ENCODE measurements around the gene BROX.
A peak's percentile ranks its signal among the peaks of the same experiment; 100 is the strongest.
"Not testable (repeated sequence)": the region's sequence is repeated elsewhere in the genome, so short reads cannot be mapped to it uniquely, and the experiment has no call there.

The BROX gene, protein sequence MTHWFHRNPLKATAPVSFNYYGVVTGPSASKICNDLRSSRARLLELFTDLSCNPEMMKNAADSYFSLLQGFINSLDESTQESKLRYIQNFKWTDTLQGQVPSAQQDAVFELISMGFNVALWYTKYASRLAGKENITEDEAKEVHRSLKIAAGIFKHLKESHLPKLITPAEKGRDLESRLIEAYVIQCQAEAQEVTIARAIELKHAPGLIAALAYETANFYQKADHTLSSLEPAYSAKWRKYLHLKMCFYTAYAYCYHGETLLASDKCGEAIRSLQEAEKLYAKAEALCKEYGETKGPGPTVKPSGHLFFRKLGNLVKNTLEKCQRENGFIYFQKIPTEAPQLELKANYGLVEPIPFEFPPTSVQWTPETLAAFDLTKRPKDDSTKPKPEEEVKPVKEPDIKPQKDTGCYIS

DNA sequence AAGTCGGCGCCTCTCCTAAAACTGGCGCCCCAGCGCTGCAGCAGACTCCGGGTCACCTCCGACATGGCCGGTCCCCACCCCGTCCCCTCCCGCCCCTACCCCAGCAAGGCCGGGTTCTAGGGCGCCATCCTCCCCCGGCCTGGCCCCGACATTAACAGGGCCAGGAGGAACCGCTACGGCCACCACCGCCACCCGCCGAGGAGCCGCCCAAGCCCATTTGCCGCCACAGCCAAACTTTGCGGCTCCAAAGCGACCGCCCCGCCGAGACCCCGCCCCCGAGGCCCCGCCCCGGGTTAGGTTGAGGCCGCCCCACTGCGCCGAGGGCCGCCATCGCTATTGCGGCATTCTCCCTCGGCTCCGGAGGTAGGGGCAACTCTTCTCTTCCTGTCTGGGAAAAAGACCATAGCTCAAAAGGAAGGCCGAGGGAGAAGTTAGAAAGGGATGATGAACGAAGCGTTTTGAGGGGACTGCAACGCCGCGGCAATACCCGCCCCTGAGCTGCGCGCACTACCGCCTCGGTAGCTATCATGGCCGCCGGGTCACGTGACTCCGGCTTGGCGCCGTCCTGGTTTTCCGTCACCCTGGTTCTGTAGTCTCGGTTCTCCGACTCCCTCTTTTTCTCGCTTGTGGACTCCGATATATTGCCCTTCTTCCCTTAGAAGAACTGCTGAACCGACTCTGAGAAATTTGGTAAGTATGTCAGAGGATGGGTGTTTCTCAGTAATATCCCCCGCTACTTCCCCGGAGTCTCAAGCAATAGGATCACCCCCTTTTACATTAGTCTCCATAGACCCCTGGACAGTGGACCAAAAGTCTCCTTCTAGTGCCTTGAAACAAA lies at the start of gene BROX, which contains the start of gene AIDA:
BROX (plus strand) TSS at position 312 of the 838 bp plus-strand sequence. CDS start 3,136 bp downstream, outside the sequence.
AIDA (minus strand) TSS at position 239 of the 838 bp plus-strand sequence; CDS start at position 65, 174 bp downstream.
- peak; percentile 98 for DNase-seq

DNA sequence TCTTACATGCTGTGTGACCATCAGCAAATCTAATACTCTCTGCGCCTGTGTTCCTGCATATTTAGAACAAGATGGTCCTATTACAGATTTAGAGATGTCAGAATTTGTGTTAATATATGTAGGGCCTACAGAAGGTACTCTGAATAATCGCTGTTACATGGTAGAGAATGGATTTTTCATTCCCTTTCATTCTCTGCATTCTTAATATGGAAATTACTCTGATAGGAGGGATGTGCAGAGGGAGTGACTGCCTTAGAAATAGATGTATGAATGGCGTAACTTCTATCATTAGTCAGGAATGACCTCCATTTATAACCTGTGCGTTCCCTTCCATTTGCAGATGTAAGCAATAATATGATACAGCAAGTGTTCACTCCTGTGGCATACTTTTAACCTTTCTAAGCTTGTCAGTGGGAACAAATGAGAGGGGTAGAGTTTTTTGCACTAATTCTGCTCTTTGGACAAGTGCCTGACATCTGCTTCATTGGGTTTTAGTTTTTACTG lies 48.9 kb upstream of the BROX start:
- no peak for DNase-seq

DNA sequence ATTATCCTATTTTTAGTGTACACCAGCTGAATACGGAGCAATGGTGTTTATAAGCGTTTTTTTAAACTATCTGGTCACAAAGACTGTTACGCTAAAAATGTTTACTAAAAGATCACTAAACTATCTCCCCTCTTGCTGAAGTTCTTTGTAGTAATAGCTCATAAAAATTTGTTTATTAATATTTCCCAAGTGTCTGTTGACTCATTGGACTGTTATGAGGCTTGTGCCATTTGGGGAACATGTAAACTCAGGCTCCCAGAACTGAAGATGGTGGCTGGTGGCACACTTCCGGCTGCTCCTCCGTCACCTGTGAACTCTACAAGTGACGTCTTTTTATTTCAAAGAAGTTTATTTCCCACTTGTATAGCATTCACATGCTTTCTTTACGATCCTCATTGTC lies 46.4 kb upstream of the BROX start:
- DNase-seq: no peak

DNA sequence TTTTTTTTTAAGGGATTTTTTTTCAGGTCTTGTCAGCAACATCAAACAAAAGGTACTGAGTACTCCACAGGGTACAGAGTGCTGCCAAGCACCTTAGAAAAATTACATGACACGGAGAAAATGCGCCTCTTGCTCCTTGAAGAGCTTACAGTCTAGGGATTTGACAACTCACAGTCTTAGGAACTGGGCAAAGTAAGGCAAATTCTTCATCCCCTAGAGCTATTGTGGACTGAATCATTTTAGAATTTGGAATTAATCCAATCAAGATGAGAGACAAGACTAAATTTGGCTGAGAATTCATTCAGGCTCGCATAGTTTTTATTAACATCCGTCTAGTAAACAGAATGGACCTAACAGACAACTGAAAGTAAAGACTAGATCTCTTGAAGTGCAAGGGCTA lies 44.2 kb upstream of the BROX start:
- not testable (repeated sequence) for DNase-seq

DNA sequence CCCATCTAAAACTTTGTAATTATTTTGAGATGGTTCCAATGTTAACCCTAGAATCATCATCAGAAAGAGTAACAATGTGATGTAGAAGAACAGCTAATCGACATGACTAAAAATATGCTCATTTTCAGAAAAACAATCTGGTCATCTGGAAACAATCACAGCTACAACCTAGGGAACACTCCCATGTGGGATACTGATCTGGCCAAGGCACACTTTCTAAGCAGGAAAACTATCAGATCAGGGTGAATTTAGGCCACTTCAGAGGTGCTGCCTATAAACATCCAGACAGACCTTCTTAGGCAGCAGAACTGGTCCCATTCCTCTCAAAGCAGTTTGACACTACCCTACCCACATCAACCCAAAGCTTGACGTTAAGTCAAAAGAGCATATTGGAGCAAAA lies 43.3 kb upstream of the BROX start:
- not testable (repeated sequence) for DNase-seq

DNA sequence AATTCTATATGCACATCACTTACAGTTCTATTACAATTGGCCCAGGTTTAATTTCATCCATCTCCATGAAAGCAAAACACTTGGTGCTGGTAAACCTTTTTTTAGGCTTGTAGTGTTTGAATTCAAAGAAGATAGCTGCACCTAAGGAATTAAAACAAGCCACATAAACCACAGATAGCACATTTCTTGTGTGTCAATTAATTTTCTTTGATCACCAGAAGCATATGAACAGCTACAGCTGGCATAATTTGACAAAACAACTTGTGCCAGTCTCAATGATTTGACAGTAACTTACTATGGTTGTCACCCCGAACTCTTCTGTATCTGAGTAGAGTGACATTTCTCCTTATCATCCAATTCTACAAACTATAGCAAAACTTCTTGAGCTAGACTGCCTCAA lies 42.3 kb upstream of the BROX start:
- no peak for DNase-seq

DNA sequence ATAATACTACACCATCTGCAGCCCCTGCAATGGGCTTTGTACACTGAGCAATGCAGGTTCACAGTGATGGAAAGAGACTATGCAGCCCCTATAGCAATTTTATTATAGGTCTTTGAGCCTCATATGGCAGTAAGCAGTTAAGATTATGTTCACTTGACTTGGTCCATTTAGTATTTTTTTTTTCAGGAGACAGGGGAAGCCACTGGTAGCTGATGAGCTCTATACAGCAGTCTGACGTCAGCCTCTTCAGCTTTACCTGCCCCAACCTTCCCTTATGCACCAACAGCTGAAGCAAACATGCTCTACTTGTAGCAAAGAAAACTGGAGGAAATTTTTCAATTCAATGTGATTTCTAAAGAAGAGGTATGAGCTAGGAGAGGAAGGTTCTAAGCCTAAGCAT lies 32.3 kb upstream of the BROX start:
- DNase-seq: no peak

DNA sequence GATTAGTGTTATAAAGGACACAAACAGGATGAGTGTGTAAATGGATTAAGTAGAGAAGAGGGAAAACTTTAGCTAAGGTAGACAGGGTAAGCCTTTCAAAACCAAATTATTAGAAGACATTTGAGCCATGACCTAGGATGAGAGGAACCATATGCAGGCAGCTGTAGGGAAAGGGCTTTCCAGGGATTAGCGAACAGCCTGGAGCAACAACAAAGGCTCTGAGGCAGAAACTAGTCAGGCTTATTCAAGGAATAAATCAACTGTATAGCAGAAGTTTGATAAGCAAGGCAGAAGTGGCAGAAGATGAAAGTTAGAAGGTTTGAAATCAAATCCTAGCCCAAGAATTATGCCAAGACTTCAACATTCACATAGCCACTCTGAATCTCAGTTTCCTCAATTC lies 21.3 kb upstream of the BROX start:
- DNase-seq: no peak

DNA sequence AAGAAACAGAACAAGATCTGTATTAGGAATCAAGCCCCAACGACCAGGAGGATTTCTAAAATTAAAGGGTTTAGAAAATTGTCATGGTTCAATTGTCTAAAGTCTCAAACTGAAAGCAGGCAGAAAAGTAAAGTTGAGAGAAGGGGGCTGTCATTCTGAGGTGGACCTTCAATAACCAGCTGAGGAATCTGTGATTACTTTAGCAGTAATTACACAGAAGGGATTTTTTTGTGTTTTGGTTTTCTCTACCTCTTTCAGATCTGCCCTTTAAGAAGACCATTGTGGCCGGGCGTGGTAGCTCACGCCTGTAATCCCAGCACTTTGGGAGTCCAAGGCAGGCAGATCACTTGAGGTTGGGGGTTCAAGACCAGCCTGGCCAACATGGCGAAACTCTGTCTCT lies 17.4 kb upstream of the BROX start:
- no peak for DNase-seq

DNA sequence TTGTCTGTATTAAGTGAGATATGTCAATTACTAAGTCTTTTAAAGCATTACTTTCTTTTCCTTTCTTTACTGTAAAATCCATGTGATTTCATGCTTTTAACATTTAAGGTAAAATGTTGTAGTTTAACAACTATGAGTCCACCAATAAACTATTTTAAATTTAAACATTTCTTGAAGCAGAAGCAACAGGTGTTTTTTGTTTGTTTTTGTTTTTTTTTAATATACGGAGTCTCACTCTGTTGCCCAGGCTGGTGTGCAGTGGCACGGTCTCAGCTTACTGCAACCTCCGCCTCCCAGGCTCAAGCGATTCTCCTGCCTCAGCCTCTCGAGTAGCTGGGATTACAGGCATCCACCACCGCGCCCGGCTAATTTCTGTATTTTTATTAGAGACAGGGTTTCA lies 15.6 kb upstream of the BROX start:
- no peak for DNase-seq

DNA sequence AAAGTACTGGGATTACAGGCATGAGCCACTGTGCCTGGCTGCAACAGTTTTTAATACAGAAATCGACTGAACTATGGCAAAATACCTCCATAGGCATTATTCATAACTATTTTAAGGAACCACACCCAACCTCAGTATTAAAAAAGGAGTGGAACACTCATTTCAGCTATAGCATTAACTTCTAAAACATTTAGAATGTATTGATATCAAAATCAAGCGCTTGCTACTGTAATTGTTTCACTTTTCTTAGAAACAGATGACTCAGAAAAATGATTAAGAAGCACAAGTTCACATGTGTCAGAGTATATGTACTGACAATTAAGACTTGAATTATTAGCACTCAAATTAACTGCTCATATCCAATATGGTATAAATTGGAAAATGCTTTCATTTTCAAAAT lies 15.2 kb upstream of the BROX start:
- DNase-seq: no peak

DNA sequence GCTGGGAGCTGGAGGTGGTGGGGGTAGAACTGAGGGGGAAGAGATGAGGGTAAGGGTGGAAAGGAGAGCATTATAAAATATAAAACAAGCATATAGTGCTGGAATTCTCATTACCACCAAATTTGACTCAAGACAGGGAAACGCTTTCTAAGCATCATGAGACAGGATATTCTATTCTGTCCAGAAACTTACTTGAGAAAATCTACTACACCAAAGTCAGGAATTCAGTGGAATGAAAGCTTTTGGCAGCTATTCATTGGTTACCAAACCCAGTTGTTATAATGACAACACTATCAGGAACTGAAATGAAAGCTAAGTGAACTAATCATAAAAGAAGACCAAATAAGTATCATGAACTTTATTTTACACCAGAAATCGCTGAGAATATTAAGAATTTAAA lies 14.5 kb upstream of the BROX start:
- DNase-seq: no peak

DNA sequence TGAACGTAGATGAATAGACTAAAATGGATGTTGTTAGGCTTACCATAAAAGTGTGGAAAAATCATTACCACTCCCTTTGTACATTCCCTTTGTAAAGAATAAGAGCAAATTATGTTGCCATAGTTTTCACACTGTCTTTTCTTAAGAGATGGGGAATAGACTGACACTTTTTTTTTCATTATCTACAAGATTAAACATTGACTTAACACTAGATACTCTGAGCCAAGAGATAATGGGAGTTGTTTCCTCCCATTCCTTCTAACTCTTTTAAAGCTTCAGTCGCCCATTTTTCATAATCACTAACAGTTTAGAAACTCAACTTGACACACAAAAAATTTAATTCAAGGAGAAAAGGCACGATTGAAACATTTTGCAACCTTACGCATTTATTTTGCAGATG lies 10.2 kb upstream of the BROX start:
- DNase-seq: no peak

DNA sequence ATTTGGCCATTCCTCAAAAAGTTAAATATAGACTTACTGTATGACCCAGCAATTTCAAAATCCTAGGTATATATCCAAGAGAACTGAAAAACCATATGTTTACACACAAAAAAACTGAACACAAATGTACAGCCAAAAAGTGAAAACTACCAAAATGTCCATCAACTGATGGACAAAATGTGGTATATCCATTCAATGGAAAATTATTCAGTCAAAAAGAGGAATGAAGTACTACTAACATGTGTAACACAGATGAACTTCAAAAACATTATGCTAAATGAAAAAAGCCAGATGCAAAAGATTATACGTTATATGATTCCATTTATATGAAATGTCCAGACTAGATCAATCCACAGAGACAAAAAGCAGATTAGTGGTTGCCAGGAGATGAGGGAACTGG lies 8.1 kb upstream of the BROX start:
- DNase-seq: no peak

DNA sequence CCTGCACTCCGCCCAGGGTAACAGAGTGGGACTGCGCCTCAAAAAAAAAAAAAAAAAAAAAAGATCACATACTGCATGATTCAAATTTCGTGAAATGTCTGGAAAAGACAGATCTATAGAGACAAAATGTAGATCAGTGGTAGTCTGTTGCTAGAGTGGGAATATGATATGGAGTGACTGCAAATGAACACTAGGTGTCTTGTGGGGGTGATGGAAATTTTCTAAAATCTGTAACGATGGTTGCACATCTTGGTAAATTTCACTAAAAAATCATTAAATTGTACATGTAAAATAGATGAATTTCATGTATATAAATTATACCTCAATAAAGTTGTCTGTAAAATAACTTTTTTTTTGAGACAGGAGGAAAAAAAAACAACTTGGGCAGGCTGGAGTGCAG lies 5.5 kb upstream of the BROX start:
- DNase-seq: no peak

DNA sequence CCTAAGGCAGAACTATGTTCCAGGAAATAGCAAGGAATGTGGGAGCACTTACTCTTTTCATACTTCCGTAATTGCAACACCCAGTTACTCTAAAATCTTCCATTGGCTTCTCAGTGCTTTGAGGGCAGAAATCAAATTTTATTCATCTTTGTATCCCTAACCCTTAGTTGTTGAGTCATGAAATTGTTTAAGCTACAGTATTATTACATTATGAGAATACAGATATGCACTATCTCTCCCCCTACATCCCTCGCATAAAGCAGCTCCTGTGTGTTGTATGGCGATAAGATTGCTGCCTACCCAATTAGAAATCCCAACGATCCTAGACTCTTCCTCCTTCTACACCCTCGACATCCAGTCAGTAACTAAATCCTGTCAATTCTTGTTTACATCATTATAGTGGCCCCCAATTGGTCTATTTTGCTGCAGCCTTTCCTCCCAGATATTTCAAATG lies 2.6 kb upstream of the BROX start:
- no peak for DNase-seq

DNA sequence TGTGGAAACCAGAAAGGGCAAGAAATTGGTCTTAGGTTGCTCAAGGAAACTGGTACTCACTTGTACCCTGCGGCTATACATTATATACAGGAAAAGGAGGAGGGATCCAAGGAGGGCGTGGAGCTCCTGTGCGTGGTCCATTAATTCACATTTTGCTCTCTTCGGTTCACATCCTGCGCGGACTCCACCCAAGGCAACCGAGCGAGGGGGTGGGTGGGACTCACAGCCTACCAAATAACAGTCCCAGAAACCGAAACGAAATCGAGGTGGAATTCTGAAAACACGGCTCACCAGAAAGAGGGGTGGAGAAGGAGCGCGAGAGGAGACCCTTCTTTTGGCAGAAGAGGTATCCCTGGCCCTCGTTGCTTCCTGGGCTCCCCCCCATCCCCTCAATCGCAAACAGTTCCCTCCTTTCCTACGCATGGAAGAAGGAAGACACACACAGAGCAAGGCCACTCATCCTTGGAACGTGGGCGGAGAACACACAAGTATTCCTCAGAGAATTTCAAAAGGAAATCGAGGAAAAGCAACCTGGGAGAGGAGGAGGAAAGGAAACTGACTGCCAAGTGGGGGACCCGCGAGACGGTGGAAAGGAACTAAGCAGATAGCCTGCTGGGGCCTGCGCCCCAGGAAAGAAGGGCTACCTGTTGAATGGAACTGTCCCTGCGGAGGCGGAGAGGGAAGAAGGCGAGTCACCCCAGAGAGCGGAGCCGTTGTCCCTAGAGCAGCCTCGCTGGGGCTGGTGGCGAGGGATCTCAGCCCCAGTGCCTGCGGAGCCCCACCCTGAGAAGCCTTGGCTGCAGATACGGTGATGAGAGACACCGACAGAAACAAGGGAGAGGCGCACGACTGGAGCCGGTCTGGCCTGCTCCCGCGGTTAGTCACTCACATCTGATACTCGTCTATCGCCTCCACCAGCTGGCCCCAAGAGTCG lies 778 bp upstream of the BROX start:
- peak; percentile 73 for DNase-seq

DNA sequence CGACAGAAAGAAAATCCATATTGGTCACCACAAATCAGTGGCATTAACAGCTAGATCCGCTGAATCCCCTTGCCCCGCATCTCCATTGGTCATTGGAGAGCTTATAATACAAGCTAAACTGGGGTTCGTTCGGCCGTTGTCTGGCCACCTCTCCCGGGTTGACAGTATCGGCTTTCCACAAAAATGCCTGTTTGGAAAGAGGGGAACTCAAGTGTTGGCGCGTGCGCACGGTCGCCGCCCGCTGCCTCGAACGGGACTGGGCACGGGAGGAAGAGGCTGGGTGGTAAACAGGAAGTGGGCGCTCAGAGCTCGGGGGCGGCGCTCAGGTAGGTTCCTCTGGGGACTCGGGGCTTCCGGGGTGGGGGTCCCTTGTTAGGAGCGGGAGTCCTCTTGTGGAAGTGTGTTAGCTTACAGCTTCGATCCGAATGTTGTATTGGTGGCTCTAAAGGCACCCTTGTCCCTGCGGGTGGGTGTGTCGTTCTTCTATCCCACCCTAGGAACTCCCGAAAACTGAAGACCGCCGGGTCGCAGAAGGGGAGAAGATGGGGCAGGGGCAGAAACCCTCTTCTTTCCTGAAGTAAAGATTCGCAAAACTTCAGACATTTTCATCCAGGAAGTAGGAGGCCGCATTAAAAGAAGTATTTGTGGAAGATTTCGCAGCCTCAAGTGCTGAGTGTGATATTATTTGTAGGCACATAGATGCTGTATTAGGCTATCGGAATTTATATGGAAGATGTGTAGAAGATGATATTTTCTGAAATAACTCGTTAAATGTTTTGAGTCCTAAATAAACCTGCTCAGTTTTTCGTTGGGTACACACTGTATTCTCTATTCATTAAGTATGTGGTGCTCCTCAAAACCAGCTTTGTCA lies 962 bp downstream of the BROX start:
- peak; percentile 95 for DNase-seq

DNA sequence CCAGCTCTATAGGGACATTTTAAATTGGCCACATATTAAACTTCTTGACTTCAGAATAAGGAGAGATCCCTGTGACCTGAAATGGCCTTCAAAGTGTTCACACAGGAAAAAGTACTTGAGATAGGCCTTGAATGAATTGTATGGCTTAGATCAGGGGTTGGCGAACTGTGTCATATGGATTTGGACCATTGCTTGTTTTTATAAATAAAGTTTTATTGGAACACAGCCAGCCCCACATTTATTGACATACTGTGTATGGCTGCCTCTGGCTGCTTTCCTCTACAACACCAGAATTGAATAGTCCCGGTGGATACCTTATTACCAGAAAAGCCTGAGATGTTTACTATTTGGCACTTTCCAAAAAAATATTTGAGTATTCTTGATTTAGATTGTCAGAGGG lies 4.0 kb downstream of the BROX start:
- DNase-seq: no peak

DNA sequence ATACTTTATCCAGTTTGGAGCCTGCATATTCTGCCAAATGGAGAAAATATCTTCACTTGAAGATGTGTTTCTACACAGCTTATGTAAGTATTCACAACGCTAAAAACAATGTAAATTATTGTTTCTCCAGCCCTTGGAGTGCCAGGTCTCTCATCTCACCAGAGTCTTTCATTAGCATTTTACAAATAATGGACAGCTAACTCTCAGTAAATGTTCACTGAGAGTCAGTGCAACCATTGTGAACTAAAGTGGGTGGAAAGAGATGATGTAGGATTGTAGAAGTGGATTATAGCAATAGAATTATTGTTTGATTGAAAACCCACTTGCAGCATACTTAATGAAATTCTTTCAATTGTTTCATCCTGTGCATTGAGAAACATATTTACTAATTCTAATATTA lies 16.4 kb downstream of the BROX start:
- no peak for DNase-seq

DNA sequence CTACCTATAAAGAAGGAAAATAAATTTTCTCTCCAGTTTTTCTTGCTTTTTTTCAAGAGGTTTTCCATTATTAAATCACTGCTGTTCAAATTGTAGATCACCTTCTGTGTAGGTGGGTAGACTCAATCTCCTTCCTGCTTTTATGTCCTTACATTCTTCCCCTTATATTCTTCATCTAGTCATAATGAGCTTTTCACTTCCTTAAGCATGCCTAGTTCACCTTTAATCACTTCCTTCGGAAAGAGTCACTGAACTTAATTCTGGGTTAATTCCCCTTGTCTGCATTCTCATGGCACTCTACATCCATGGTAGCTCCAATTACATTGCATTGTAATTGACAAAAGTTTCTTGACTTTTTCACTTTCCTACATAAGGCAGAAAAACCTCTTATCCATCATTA lies 18.5 kb downstream of the BROX start:
- DNase-seq: no peak
